Prostate gland (tissue), 2 donors: ENCODE data around the gene CRIP3. TPM values are rescaled to one million over a fixed set of nuclear protein-coding genes. Genes with fewer than 3 reads are reported as not detected.

Experiments used
- DNase-seq: peaks from one replicate; pipeline ENCODE4 v3.0.0-alpha.2; 2019; ENCODE audit warnings: low spot score
- H3K27ac ChIP-seq, 2 donors: fragments of 200-600 bp; sonication (generic); 2 replicates each; pipeline ENCODE4 v1.5.1; 2017 to 2019
- H3K27me3 ChIP-seq: fragments of 200-600 bp; sonication (generic); replicated peaks from 2 replicates; pipeline ENCODE4 v1.5.1; 2019; ENCODE audit not compliant: insufficient read depth
- H3K36me3 ChIP-seq, 2 donors: fragments of 200-600 bp; sonication (generic); 1 replicate in 1 of 2; 2 replicates in 1 of 2; pipeline versions ENCODE4 v1.5.1 to v1.8.1; 2017 to 2019
- H3K4me1 ChIP-seq: fragments of 200-600 bp; sonication (generic); replicated peaks from 2 replicates; pipeline ENCODE4 v1.5.1; 2019
- H3K4me3 ChIP-seq, 2 donors: fragments of 200-600 bp; sonication (generic); 2 replicates each; pipeline ENCODE4 v1.5.1; 2017 to 2019
- H3K9me3 ChIP-seq: fragments of 200-600 bp; sonication (generic); 2 replicates; pipeline ENCODE4 v1.5.1; 2017
- CTCF ChIP-seq, 4 experiments: fragments of 200-600 bp in 2 of 4; fragments of 450-650 bp in 2 of 4; sonication (generic) in 2 of 4; IDR thresholded peaks; 1 replicate in 3 of 4; 2 replicates in 1 of 4; pipeline ENCODE4 v1.5.1; 2016 to 2019; ENCODE audit warnings: antibody characterized with exemption in 4 of 4, mild to moderate bottlenecking in 2 of 4, moderate library complexity in 2 of 4
- POLR2A ChIP-seq: fragments of 450-650 bp; IDR thresholded peaks from one replicate; pipeline ENCODE4 v1.6.1; 2016; ENCODE audit warnings: antibody characterized with exemption, mild to moderate bottlenecking
- POLR2AphosphoS5 ChIP-seq: sonication (generic); formaldehyde crosslinking; IDR thresholded peaks from one replicate; pipeline ENCODE4 v1.6.1; 2017; ENCODE audit warnings: antibody characterized with exemption
- WGBS: methylation state at CpG from one replicate; pipeline ENCODE4 v1.1.5; 2018; 5-methylcytosine and 5-hydroxymethylcytosine counted together
- intact Hi-C: fragments of 100-400 bp; cut with DNase I; formaldehyde crosslinking; loops from one replicate; pipeline ENCODE4 v1.14.2; 2022
- total RNA-seq, 2 donors: library from RNA; depleted of rRNA; stranded (reverse); fragments of >200 nt; gene quantifications; one replicate each; pipeline ENCODE4 v1.1.0, GENCODE V29; 2016

Gene CRIP3
- total RNA-seq, 2 donors from 2014 or later, result 0.55 to 7.3 TPM

DNA sequence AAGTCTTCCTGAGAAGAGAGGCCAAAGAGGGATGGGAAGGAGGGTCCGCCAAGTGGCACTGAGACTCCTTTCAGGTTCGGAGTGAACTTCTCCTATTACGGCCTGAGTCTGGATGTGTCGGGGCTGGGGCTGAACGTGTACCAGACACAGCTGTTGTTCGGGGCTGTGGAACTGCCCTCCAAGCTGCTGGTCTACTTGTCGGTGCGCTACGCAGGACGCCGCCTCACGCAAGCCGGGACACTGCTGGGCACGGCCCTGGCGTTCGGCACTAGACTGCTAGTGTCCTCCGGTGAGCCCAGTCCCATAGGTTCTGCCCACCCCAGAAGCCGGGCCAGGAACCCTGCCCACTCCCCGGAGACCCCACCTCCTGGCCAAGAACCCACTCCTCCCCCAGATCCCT lies 6.5 kb downstream of the CRIP3 start:
- DNase-seq, result no peak
- Histone ChIP-seq H3K36me3 (no peaks in the 10 kb centered on the region), H3K27me3 (no peaks in the 10 kb centered on the region), H3K4me3 (no peak overlapping the region), H3K9me3 (no peaks in the 10 kb centered on the region), H3K4me1 (no peaks in the 10 kb centered on the region), H3K27ac (no peak overlapping the region)
- intact Hi-C loops, result no loop called here
- TF ChIP-seq POLR2A (no peak), CTCF (IDR thresholded peaks at IDR 0.05) (no peak), POLR2AphosphoS5 (no peak)
- WGBS, result 77% methylated on average over 18 of the region's 19 CpGs

DNA sequence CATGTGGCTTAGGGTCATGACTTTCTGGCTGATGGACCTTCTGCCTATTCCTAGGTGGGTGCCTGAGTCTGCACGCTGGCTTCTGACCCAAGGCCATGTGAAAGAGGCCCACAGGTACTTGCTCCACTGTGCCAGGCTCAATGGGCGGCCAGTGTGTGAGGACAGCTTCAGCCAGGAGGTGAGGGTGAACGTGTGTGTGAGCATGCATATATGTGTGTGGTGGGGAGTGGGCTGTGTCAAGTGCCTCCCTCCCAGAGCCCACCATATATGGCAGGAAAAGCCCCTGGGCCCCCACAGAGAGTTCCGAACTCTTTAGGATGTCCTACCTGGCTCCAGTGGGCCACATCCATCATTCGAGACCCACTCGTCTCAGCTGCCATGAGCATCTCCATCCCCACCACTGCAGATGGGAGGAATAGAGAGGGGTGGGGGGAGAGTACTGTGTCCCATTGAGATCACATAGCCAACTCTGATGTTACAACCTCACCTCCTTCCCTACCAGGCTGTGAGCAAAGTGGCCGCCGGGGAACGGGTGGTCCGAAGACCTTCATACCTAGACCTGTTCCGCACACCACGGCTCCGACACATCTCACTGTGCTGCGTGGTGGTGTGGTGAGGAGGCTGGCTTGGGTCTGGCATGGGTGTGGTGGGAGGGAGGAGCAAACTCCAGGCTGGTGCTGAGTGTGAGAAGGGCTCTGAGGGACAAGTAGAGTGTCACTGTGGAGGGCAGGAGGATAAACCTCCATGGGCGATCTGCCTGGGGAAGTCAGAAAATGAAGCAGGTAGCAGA lies 7.3 kb downstream of the CRIP3 start:
- WGBS, result 89% methylated on average over 15 of the region's 15 CpGs
- Histone ChIP-seq H3K4me3 (no peak overlapping the region), H3K9me3 (no peaks in the 10 kb centered on the region), H3K36me3 (no peaks in the 10 kb centered on the region), H3K4me1 (no peaks in the 10 kb centered on the region), H3K27me3 (no peaks in the 10 kb centered on the region), H3K27ac (no peak overlapping the region)
- intact Hi-C loops, result no loop called here
- DNase-seq, result no peak
- no peak for TF ChIP-seq POLR2AphosphoS5
- TF ChIP-seq POLR2A, result no peak
- no peak for TF ChIP-seq CTCF (IDR thresholded peaks at IDR 0.05)

- intact Hi-C loops, result no loop called here
- no peak for DNase-seq
- Histone ChIP-seq H3K9me3 (no peaks in the 10 kb centered on the region), H3K36me3 (no peaks in the 10 kb centered on the region), H3K4me3 (no peak overlapping the region), H3K27me3 (no peaks in the 10 kb centered on the region), H3K4me1 (no peaks in the 10 kb centered on the region), H3K27ac (no peak overlapping the region)
- TF ChIP-seq POLR2AphosphoS5, result no peak
- TF ChIP-seq POLR2A, result no peak
- WGBS, result 68% methylated on average over 18 of the region's 18 CpGs
These were observed 9.0 kb downstream of the CRIP3 start for GRCh38 chr6:43299338-43300293.

DNA sequence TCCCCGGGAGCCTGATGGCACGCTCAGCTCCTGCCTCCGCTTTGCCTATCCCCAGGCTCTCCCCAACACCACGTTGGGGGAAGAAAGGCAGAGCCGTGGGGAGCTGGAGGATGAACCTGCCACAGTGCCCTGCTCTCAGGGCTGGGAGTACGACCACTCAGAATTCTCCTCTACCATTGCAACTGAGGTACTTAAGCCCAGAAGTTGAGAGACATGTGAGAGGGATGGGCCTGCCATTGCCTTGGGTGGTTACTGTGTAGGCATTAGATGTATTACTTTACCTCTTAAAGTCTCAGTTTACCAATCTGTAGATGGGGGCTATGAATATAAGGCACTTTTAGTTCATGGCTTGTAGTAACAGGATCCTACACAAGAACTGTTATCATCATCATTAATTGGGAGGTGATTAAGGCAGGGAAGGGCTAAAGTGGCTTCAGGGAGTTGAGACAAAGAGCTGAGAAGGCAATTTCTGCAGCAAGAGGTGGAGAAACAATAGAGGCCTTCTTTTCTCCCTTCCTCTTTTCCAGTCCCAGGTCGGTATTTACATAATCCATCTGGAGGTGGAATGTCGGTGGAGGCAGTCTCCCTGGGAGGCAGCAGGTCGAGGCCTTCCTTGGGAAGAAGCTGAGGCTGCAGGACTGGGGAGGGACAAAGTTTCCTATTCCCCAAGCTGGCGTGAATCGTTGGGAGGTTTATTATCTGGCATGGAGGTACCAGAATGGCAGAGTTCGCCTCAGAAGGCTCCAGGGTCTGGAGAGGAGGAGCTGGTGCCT lies 9.9 kb downstream of the CRIP3 start:
- H3K27me3 ChIP-seq, result no peaks in the 10 kb centered on the region
- 72% methylated on average over 12 of the region's 12 CpGs for WGBS

More for the DNA sequence above, 9.9 kb downstream of the CRIP3 start:
- TF ChIP-seq CTCF (IDR thresholded peaks at IDR 0.05), result no peak
- no peak for TF ChIP-seq POLR2AphosphoS5
- TF ChIP-seq POLR2A, result no peak
- no peaks in the 10 kb centered on the region for H3K36me3 ChIP-seq
- no peak for DNase-seq
- no peaks in the 10 kb centered on the region for H3K9me3 ChIP-seq
- no peak overlapping the region for H3K4me3 ChIP-seq
- no peaks in the 10 kb centered on the region for H3K4me1 ChIP-seq
- no peak overlapping the region for H3K27ac ChIP-seq
- intact Hi-C loops, result no loop called here
